ENCODE measurements around the gene CD83.

DNA sequence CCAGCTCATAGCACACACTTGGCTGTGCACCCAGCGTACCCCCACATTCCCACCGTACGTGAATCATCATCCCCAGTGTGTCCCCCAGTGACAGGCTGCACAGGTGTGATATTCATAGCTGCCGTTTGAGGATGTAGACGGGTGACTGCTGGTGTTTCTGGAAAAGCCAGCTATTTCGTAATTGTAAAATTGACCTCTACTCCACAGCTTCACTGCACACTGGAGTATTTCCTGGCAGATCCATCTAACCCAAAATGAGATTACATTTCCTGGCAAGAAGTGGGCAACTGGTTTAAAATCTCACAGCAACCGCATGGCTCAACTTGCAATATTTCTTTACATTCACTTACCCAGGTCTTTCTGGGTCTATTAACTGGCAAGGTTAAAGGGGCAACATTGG, 30.3 kb downstream of the CD83 start:
- TF ChIP-seq, protein P1, sequence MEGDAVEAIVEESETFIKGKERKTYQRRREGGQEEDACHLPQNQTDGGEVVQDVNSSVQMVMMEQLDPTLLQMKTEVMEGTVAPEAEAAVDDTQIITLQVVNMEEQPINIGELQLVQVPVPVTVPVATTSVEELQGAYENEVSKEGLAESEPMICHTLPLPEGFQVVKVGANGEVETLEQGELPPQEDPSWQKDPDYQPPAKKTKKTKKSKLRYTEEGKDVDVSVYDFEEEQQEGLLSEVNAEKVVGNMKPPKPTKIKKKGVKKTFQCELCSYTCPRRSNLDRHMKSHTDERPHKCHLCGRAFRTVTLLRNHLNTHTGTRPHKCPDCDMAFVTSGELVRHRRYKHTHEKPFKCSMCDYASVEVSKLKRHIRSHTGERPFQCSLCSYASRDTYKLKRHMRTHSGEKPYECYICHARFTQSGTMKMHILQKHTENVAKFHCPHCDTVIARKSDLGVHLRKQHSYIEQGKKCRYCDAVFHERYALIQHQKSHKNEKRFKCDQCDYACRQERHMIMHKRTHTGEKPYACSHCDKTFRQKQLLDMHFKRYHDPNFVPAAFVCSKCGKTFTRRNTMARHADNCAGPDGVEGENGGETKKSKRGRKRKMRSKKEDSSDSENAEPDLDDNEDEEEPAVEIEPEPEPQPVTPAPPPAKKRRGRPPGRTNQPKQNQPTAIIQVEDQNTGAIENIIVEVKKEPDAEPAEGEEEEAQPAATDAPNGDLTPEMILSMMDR (IDR thresholded peaks at IDR 0.05; ENCODE audit: insufficient read depth, low read depth, low read length) = no peak
- TF ChIP-seq EZH2 (IDR thresholded peaks at IDR 0.05; ENCODE audit: insufficient read depth, low read length) = no peak
